NK-92 (cell line): Measurements from ENCODE around the gene MEMO1.
"Not testable (repeated sequence)": the region's sequence is repeated elsewhere in the genome, so short reads cannot be mapped to it uniquely, and the experiment has no call there.

ENCODE experiments used
- DNase-seq: peaks from one replicate; lab custom pipeline; 2025; ENCODE audit not compliant: unreplicated experiment; lab: John Stamatoyannopoulos, UW

Gene MEMO1

GRCh38 chr2:31958140-31958717 lies 52.6 kb downstream of the MEMO1 start:
- no peak for DNase-seq

GRCh38 chr2:31957354-31958139 lies 53.3 kb downstream of the MEMO1 start:
- DNase-seq, result no peak

GRCh38 chr2:31956934-31957333 lies 53.9 kb downstream of the MEMO1 start:
- DNase-seq, result not testable (repeated sequence)

GRCh38 chr2:31956312-31956711 lies 54.5 kb downstream of the MEMO1 start:
- DNase-seq, result no peak

- not testable (repeated sequence) for DNase-seq
These were observed 57.7 kb downstream of the MEMO1 start for GRCh38 chr2:31953095-31953494.

- no peak for DNase-seq
These were observed 59.8 kb downstream of the MEMO1 start for GRCh38 chr2:31950946-31951562.

- no peak for DNase-seq
These were observed 62.9 kb downstream of the MEMO1 start for GRCh38 chr2:31947871-31948270.

- DNase-seq, result no peak
These were observed 64.0 kb downstream of the MEMO1 start for GRCh38 chr2:31946838-31947237.

GRCh38 chr2:31945572-31945935 lies 65.3 kb downstream of the MEMO1 start:
- no peak for DNase-seq

- no peak for DNase-seq
These were observed 65.8 kb downstream of the MEMO1 start for GRCh38 chr2:31944828-31945571.

GRCh38 chr2:31943636-31944225 lies 67.1 kb downstream of the MEMO1 start:
- DNase-seq, result no peak

GRCh38 chr2:31940920-31941319 lies 69.9 kb downstream of the MEMO1 start:
- no peak for DNase-seq

GRCh38 chr2:31937741-31938140 lies 73.1 kb downstream of the MEMO1 start:
- no peak for DNase-seq

GRCh38 chr2:31935370-31935769 lies 75.4 kb downstream of the MEMO1 start:
- no peak for DNase-seq

- no peak for DNase-seq
These were observed 77.7 kb downstream of the MEMO1 start for GRCh38 chr2:31933066-31933465.

GRCh38 chr2:31932589-31932988 lies 78.2 kb downstream of the MEMO1 start:
- DNase-seq, result no peak

- no peak for DNase-seq
These were observed 78.9 kb downstream of the MEMO1 start for GRCh38 chr2:31931916-31932315.

GRCh38 chr2:31925517-31925916 lies 85.3 kb downstream of the MEMO1 start:
- DNase-seq, result no peak

GRCh38 chr2:31923662-31924061 lies 87.1 kb downstream of the MEMO1 start:
- no peak for DNase-seq

- DNase-seq, result no peak
These were observed 88.0 kb downstream of the MEMO1 start for GRCh38 chr2:31922542-31923408.
